Posterior vena cava (tissue), 2 donors: ENCODE measurements around the gene NUDT16. TPM values are rescaled to one million over a fixed set of nuclear protein-coding genes. Genes with fewer than 3 reads are reported as not detected.
"Not testable (repeated sequence)": the region's sequence is repeated elsewhere in the genome, so short reads cannot be mapped to it uniquely, and the experiment has no call there.

ENCODE experiments used
- DNase-seq: peaks from one replicate; pipeline ENCODE4 v3.0.0-alpha.2; 2020; ENCODE audit warnings: low spot score
- intact Hi-C, 2 donors: fragments of 100-400 bp; cut with DNase I; formaldehyde crosslinking; loops; one replicate each; pipeline versions ENCODE4 v1.14.1 to v1.14.2; 2022 to 2023
- total RNA-seq, 2 donors: library from RNA; stranded (reverse); fragmentation: NEBNext Ultra II Directional; extraction: Animal tissue kit (Norgen Biotek cat#: 25700); gene quantifications; one replicate each; pipeline ENCODE4 v1.2.1, GENCODE V29; 2021
- donor health status: DM: yes; HTN: yes; CAD: no.
- donor health status: DM: yes; HTN: yes; CAD: no.

Gene NUDT16
- total RNA-seq, 2 donors from 2014 or later: 15.8 to 30.9 TPM

- intact Hi-C loops: no loop called here
- no peak for DNase-seq
Measured at GRCh38 chr3:131374741-131375140, 6.8 kb upstream of the NUDT16 start.

- DNase-seq: not testable (repeated sequence)
- intact Hi-C loops: loop anchor here in 1 of 2 donors (10.0 kb wide), 1 partner anchor 124 kb away; the partner anchor contains the start of gene MRPL3
Measured at GRCh38 chr3:131380821-131381444, 641 bp upstream of the NUDT16 start.

- intact Hi-C loops: loop anchor here in 1 of 2 donors (10.0 kb wide), 1 partner anchor 118 kb away; the partner anchor contains the start of gene MRPL3
- peak; percentile 92 for DNase-seq
Measured at GRCh38 chr3:131386429-131387165, 5.0 kb downstream of the NUDT16 start.

GRCh38 chr3:131387796-131388489, 6.4 kb downstream of the NUDT16 start:
- intact Hi-C loops: loop anchor here in 1 of 2 donors (10.0 kb wide), 1 partner anchor 117 kb away; the partner anchor contains the start of gene MRPL3
- DNase-seq: no peak

- no peak for DNase-seq
- intact Hi-C loops: loop anchor here in 1 of 2 donors (10.0 kb wide), 1 partner anchor 116 kb away; the partner anchor contains the start of gene MRPL3
Measured at GRCh38 chr3:131388490-131388799, 6.9 kb downstream of the NUDT16 start.

- no peak for DNase-seq
- intact Hi-C loops: no loop called here
Measured at GRCh38 chr3:131390331-131390730, 8.8 kb downstream of the NUDT16 start.

- intact Hi-C loops: no loop called here
- DNase-seq: no peak
Measured at GRCh38 chr3:131393051-131393450, 11.5 kb downstream of the NUDT16 start.

GRCh38 chr3:131393868-131394267, 12.3 kb downstream of the NUDT16 start:
- intact Hi-C loops: no loop called here
- no peak for DNase-seq

- intact Hi-C loops: no loop called here
- no peak for DNase-seq
Measured at GRCh38 chr3:131394400-131394799, 12.8 kb downstream of the NUDT16 start.

- intact Hi-C loops: no loop called here
- no peak for DNase-seq
Measured at GRCh38 chr3:131396170-131396569, 14.6 kb downstream of the NUDT16 start.

- intact Hi-C loops: no loop called here
- no peak for DNase-seq
Measured at GRCh38 chr3:131397889-131398288, 16.3 kb downstream of the NUDT16 start.

- intact Hi-C loops: no loop called here
- DNase-seq: no peak
Measured at GRCh38 chr3:131401978-131402377, 20.4 kb downstream of the NUDT16 start.

GRCh38 chr3:131402391-131403039, 20.9 kb downstream of the NUDT16 start:
- intact Hi-C loops: no loop called here
- DNase-seq: no peak

GRCh38 chr3:131403216-131403895, 21.8 kb downstream of the NUDT16 start:
- intact Hi-C loops: no loop called here
- no peak for DNase-seq

GRCh38 chr3:131405411-131405810, 23.8 kb downstream of the NUDT16 start:
- intact Hi-C loops: no loop called here
- DNase-seq: no peak

- DNase-seq: no peak
- intact Hi-C loops: no loop called here
Measured at GRCh38 chr3:131406274-131406673, 24.7 kb downstream of the NUDT16 start.

- intact Hi-C loops: no loop called here
- no peak for DNase-seq
Measured at GRCh38 chr3:131417751-131418150, 36.2 kb downstream of the NUDT16 start.

GRCh38 chr3:131421301-131421700, 39.7 kb downstream of the NUDT16 start:
- DNase-seq: no peak
- intact Hi-C loops: no loop called here

- intact Hi-C loops: no loop called here
- no peak for DNase-seq
Measured at GRCh38 chr3:131421957-131422498, 40.5 kb downstream of the NUDT16 start.
